Renal pelvis (tissue), 4 donors: ENCODE results near the gene PKIG. TPM values are rescaled to one million over a fixed set of nuclear protein-coding genes. Genes with fewer than 3 reads are reported as not detected.

Source experiments
- DNase-seq: peaks from one replicate; pipeline ENCODE4 v3.0.0-alpha.2; 2013
- polyA plus RNA-seq, 3 donors: library from polyadenylated mRNA; unstranded; fragments of 120-200 nt; gene quantifications; one replicate each; pipeline ENCODE4 v1.2.1, GENCODE V29; 2013; ENCODE audit not compliant: insufficient read length in 3 of 3

PKIG gene
- polyA plus RNA-seq, 3 donors, result 62.9 to 69.9 (median 67.1) TPM

- DNase-seq, result no peak
These were observed 7.2 kb downstream of the PKIG start for GRCh38 chr20:44589537-44589936.

GRCh38 chr20:44590980-44591778, 8.8 kb downstream of the PKIG start:
- no peak for DNase-seq

GRCh38 chr20:44592366-44592765, 10.0 kb downstream of the PKIG start:
- DNase-seq, result no peak

GRCh38 chr20:44593751-44594150, 11.4 kb downstream of the PKIG start:
- DNase-seq, result no peak

GRCh38 chr20:44594730-44595129, 12.4 kb downstream of the PKIG start:
- DNase-seq, result no peak

GRCh38 chr20:44596010-44596409, 13.6 kb downstream of the PKIG start:
- DNase-seq, result no peak

- DNase-seq, result no peak
These were observed 14.5 kb downstream of the PKIG start for GRCh38 chr20:44596876-44597275.

- no peak for DNase-seq
These were observed 15.1 kb downstream of the PKIG start for GRCh38 chr20:44597516-44597915.

GRCh38 chr20:44597930-44598329, 15.6 kb downstream of the PKIG start:
- DNase-seq, result no peak

GRCh38 chr20:44598423-44599305, 16.3 kb downstream of the PKIG start:
- no peak for DNase-seq

GRCh38 chr20:44599715-44600114, 17.3 kb downstream of the PKIG start:
- no peak for DNase-seq

- DNase-seq, result no peak
These were observed 17.9 kb downstream of the PKIG start for GRCh38 chr20:44600301-44600700.

GRCh38 chr20:44600758-44601201, 18.4 kb downstream of the PKIG start:
- DNase-seq, result no peak

- no peak for DNase-seq
These were observed 18.9 kb downstream of the PKIG start for GRCh38 chr20:44601236-44601671.

GRCh38 chr20:44601801-44602204, 19.4 kb downstream of the PKIG start:
- peak; percentile 80 for DNase-seq

GRCh38 chr20:44603327-44603726, 20.9 kb downstream of the PKIG start:
- no peak for DNase-seq

GRCh38 chr20:44606725-44607441, 24.5 kb downstream of the PKIG start:
- no peak for DNase-seq

GRCh38 chr20:44609006-44609515, 26.7 kb downstream of the PKIG start:
- no peak for DNase-seq

GRCh38 chr20:44609516-44610312, 27.3 kb downstream of the PKIG start:
- peak; percentile 87 for DNase-seq

GRCh38 chr20:44610313-44610962, 28.1 kb downstream of the PKIG start:
- no peak for DNase-seq

- DNase-seq, result no peak
These were observed 31.2 kb downstream of the PKIG start for GRCh38 chr20:44613575-44613974.
